GM19395 (cell line): ENCODE results near the gene PEX14.

ENCODE experiments used
- ATAC-seq: cut with Tn5 transposase; IDR thresholded peaks from one replicate; pipeline ENCODE4 v1.9.1; 2021; ENCODE audit warnings: mild to moderate bottlenecking, moderate library complexity; ENCODE audit not compliant: unreplicated experiment

PEX14 gene

GRCh38 chr1:10613861-10614260 is 139.1 kb downstream of the PEX14 start:
- ATAC-seq: no peak

- no peak for ATAC-seq
These were observed 139.9 kb downstream of the PEX14 start for GRCh38 chr1:10614377-10615225.

GRCh38 chr1:10615332-10615731 is 140.6 kb downstream of the PEX14 start:
- ATAC-seq: no peak

- no peak for ATAC-seq
These were observed 141.4 kb downstream of the PEX14 start for GRCh38 chr1:10615932-10616671.

GRCh38 chr1:10616696-10617095 is 141.9 kb downstream of the PEX14 start:
- no peak for ATAC-seq

GRCh38 chr1:10617318-10617717 is 142.6 kb downstream of the PEX14 start:
- no peak for ATAC-seq

- no peak for ATAC-seq
These were observed 143.5 kb downstream of the PEX14 start for GRCh38 chr1:10617931-10618885.

GRCh38 chr1:10620776-10621175 is 146.0 kb downstream of the PEX14 start:
- ATAC-seq: no peak

GRCh38 chr1:10621906-10622305 is 147.2 kb downstream of the PEX14 start:
- ATAC-seq: no peak

- ATAC-seq: no peak
These were observed 148.3 kb downstream of the PEX14 start for GRCh38 chr1:10622910-10623685.

- ATAC-seq: no peak
These were observed 149.0 kb downstream of the PEX14 start for GRCh38 chr1:10623686-10624145.

- ATAC-seq: no peak
These were observed 149.7 kb downstream of the PEX14 start for GRCh38 chr1:10624256-10625050.

GRCh38 chr1:10625076-10625475 is 150.3 kb downstream of the PEX14 start:
- no peak for ATAC-seq

GRCh38 chr1:10625554-10625953 is 150.8 kb downstream of the PEX14 start:
- ATAC-seq: no peak

- no peak for ATAC-seq
These were observed 151.5 kb downstream of the PEX14 start for GRCh38 chr1:10626131-10626731.

- ATAC-seq: no peak
These were observed 152.2 kb downstream of the PEX14 start for GRCh38 chr1:10626791-10627410.

GRCh38 chr1:10628685-10629084 is 153.9 kb downstream of the PEX14 start:
- no peak for ATAC-seq

GRCh38 chr1:10629091-10629815 is 154.5 kb downstream of the PEX14 start:
- no peak for ATAC-seq
